GM21619 (cell line): ENCODE data around the gene CPLANE1.
"Not testable (repeated sequence)": the region's sequence is repeated elsewhere in the genome, so short reads cannot be mapped to it uniquely, and the experiment has no call there.

Experiments
- ATAC-seq: cut with Tn5 transposase; IDR thresholded peaks from one replicate; pipeline ENCODE4 v1.9.1; 2021; ENCODE audit not compliant: unreplicated experiment

CPLANE1 gene

DNA sequence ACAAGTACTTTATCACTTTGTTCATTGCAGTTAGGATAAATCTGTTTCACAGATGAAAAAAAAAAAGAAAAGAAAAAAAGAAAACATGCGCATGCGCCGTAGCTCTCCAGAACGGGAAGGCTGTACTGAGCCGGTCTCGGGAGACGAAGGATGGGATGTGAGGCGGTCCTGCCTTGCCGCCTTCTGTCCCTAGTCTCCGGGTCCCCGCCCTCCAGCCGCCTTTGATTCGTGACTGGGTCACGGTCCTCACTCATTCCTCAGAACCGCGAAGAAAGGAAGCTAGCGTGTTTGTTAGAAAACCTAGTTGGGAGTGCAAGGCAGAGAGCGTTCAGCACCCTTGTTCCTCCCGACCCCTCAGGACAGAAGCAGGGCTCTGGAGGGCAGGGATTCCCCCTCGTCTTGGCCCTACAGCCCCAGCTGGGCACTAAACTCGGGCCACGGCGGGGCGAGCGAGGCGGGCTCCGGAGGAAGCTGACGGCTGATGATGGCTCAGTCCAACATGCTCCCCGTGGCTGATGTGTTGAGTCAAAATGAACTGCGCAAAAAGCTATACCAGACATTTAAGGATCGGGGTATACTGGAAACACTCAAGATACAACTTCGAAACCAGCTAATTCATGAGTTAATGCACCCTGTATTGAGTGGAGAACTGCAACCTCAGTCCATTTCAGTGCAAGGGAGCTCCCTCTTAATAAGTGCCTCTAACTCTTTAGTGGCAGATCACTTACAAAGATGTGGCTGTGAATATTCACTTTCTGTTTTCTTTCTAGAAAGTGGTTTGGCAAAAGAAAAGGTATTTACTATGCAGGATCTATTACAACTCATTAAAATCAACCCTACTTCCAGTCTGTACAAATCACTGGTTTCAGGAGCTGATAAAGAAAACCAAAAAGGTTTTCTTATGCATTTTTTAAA lies 40.0 kb downstream of the CPLANE1 start:
- ATAC-seq: no peak

DNA sequence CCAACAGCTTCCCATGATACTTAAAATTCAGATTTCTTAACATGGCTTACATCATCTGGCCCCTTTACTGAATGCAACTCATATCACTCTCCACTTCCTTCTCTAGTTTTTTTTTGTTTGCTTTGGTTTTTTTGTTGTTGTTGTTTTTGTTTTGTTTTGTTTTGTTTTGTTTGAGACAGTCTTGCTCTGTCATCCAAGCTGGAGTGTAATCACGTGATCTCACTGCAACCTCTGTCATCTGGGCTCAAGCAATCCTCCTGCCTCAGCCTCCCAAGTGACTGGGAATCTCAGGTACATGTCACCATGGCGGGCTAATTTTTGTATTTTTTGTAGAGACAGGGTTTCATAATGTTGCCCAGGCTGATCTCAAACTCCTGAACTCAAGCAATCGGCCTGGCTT lies 41.4 kb downstream of the CPLANE1 start:
- no peak for ATAC-seq

DNA sequence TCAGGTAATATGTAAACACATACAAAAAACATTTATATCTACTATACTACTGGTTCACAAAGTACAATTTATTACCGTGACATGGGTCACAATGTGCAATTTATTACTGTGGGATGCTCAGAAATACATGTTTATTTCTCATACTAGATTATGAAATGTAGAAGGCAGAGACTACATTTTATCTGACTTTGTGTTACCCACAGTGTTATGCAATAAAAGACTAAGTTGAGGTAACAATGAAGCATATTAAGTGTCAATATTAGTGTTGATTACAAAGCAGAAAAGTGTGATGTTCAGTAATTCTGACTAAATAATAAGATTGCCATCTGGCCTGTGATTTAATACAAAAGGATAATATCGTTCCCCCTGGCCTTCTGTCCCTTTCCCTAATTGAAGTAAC lies 42.4 kb downstream of the CPLANE1 start:
- no peak for ATAC-seq

DNA sequence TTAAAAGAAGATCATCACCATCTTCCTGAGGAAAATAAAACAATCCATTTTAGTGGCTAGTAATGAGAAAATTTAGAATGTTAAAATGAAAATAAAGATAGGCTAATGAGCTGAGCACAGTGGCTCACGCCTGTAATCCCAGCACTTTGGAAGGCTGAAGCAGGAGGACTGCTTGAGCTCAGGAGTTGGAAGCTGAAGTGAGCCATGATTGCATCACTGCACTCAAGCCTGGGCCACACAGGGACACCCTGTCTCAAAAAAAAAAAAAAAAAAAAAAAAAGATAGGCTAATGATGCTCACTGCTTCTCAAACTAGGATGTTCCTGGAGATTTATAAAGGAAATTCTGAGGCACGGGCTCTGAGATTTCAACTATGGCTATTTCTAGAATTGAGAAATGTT lies 50.3 kb downstream of the CPLANE1 start:
- ATAC-seq: no peak

DNA sequence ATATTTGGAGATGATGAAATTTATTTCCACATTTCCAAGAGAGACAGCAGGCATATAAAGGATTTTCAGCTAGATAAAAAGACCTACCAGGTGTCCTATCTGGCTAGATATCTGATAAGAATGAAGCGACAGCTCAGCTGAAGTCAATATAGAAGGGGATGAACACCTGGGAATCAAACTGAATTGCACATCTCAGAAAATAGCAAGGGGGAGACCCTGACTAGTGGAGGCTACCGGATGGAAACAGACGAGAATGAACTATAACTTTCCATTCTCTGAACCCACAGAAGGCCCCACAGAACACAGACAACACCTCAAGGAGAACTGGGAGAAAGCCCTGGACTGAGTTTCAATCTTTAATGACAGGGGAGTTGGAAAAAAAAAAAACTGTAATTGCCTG lies 51.1 kb downstream of the CPLANE1 start:
- ATAC-seq: peak; percentile 45

DNA sequence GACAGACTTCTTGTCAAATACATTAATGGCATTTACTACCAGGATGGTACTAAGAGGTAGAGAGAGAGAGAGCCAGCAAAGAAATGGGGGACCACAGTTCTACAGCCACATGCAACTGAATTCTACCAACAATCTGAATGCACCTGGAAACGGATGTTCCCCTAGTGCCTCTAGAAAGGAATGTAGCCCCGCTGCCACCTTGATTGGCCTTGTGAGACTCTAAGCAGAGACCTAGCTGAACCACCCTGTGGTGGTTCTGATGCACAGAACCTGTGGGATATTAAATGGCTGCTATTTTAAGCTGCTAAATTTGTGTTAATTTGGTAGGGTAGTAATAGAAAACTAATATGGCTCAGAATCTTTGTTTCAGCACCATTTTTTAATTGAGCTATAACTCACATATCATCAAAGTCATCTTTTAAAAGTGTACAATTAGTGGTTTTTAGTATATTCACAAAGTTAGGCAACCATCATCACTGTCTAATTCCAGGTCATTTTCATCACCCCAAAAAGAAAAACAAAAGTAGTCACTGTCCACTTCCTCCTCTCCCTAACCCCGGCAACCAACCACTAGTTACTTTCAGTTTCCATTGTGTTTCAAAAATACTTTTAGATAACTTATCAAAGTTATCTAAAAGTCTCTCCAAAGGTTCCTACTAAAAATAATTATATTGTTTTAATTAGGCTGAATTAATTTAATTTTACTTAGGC lies 51.7 kb downstream of the CPLANE1 start:
- ATAC-seq: peak; percentile 84

DNA sequence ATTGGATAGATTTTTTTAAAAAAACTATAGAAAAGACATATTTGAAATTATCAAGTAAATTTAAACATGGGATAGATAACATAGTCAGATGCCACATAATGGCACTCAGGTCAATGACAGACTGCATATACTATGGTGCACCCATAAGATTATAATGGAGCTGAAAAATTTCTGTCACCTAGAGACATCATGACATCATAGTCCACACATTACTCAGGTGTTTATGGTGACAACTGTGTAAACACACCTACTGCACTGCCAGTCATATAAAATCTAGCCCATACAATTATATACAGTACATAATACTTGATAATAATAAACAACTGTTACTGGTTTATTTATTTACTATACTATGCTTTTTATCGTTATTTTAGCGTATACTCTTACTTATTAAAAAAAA lies 58.6 kb downstream of the CPLANE1 start:
- ATAC-seq: no peak

DNA sequence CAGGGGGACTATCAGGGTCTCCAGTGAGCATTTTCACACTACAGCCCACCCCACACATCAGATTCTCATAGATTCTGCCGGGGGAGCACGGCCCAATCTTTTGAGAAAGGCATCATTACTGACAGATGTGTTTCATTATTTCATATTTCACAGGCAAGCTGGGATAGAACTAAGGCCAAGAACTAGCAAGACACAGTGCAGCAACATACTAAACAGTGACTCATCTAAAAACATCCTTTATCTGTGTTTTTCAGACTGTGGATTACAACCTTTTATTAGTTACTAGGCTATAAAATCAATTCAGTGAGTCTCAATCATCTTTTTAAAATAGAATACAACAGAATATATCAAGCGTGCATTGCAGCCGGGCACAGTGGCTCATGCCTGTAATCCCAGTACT lies 59.8 kb downstream of the CPLANE1 start:
- ATAC-seq: no peak

DNA sequence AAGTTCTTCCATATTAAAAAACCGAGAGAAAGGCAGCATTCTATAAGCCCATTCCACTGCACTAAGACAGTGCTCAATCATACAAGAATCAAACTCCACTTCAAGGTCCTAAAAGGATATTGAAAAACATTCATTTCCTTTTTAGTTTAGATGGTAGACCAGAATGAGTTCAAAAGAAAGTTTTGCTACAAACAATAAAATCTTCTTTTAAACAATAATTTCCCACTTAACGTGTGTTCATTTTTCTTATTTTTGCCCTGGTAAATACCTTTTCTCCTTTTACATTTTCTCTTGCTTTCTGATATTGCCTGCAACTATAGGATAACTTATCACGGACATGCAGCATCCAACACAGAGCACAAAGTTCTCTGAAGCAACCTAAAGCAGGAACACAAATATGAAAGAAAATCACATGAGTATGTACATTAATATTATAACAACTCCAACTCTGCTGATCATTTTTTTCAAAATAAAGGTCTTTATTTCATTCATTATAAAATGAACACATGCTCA lies 61.7 kb downstream of the CPLANE1 start:
- no peak for ATAC-seq

DNA sequence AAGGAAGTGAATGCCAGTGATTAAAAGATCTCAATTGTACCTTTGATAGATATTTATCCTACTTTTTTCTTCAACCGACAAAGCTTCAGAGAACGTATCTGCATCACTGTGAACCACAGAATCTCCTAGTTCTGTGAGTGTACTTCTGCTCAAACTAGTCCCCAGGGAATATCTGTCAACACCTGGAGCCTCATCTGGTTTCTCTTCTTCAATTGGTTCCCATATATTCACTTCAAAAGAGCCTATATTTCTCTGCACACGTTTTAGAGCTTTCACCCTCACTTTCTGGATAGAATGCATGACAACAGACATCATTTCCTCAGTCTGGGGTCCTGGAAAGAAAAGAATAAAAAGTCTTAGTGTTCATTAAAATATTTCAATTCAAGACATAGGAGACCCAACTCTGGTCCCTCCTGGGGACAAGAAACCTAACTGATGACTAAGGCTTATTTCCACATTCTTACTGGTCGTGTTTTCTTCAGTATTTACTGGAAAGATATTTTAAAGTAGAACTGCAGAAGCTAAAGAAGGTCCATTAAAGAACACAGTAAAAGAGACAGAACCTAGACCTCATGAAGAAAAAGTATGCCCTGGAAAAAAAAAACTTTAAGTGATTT lies 64.3 kb downstream of the CPLANE1 start:
- peak; percentile 95 for ATAC-seq

DNA sequence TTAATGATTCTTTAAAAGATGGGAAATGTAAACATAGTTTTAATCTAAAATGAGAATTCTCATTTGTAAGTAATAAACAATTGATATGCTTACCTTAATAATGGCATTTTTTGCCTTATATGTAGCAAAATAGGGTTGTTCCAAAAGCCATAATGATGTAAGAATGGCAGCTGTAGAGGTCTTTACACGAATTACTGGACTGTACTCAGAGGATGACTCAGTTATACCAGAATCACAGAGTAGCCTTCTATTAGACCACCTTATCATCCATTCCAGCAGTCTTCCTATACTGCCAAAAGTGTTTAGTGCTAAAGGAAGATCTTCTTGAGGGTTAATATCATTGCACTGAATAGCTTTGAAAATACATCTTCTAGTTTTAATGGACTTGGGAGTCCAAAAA lies 66.5 kb downstream of the CPLANE1 start:
- no peak for ATAC-seq

DNA sequence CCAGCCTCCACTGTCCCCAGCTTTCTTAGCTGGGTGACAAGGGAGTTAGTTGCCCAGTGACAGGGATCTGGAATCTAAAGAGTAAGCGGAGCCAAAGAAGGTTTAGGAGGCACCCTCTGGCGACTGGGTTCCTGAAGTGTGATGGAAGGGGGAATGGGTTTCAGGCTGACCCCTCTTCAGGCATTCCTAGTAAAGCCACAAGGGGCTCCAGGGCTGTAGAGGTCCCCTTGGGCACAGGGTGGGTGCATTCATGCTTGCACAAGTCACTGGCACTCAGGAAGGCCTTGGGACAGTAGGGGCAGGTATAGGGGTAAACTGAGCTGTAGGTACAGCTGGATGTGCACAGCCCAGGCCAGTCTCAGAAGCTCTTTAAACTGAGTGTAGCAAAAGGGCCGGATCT lies 74.2 kb downstream of the CPLANE1 start:
- ATAC-seq: no peak

DNA sequence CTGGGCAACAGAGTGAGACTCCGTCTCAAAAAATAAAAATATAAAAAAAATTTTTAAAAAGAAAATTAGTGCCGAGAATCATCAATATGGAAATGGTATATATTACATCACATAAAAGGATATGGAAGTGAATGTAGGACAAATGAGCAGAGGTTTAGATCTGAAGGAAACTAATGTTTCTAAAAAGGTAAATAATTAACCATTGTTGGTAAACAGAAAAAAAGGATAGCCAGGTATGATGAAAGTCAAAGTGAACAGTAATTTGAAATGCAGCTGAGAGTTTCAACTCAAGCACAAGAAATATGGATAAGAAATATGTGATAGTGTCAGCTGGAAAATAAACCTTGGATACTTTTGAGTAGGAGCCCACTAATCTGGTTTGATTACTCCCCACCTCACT lies 76.2 kb downstream of the CPLANE1 start:
- ATAC-seq: no peak

DNA sequence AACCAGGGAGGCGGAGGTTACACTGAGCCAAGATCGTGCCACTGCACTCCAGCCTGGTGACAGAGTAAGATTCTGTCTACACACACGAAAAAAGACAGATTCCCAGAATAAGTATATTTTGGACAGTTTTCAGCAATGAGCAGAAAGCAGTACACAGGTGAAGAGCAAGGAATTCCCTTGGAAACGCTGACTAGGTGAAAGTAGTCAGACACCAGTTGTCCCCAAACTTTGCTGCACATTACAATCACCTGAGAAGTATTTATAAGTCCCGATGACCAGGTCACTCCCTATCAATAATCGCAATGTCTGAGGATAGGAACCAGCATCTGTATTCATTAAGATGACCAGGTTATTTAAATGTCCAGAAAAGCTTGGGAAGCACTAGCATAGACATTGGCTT lies 78.3 kb downstream of the CPLANE1 start:
- ATAC-seq: no peak

DNA sequence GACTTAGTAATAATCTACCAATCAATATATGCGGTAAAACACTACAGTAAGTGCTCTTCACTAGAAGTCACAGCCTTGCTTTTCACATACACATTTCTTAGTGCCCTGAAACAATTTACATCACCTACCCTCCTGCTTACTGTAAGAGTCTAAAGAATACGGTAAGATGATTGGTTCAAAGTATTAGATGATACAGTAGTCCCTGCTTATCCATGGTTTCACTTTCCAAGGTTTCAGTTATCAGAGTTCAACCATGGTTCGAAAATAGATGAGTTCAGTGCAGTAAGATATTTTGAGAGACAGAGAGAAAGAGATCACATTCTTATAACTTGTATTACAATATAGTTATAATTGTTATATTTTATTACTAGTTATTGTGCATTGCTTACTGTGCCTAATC lies 83.0 kb downstream of the CPLANE1 start:
- no peak for ATAC-seq

DNA sequence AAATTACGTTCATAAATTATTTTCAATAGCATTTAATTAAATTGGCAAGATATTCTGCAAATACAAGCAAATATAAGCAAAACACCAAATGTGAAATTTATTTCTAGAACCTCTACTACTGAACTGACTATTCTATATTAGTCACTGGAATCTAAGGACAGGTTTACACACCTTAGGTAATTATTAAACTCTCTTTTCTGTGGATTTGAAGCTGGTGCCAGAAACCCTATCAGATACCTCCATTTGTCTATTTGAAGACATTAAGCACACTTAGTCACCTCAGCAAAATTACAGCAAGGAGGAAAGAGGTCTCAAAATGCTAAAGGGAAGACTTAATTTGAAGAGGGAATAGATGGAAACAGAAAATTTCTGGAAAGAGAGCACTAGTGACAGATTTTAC lies 83.4 kb downstream of the CPLANE1 start:
- no peak for ATAC-seq

DNA sequence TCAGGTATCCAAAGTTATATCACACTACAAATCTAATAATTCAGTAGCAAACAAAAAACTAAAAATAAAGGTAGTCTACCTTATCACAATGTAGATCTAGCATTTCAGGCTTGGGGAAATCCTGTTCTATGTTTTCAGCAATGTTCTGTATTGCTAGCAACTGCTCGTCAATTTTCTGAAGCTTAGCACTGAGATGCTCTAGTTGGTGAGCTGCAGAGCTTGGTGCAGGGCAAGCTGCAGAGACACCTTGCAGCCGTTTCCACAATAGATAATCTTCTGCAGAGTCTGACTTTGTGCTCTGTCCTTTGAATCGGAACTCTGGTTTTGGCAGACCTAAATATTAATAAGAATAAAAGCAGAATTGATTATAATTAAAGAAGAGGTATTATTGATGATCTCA lies 95.5 kb downstream of the CPLANE1 start:
- ATAC-seq: no peak

DNA sequence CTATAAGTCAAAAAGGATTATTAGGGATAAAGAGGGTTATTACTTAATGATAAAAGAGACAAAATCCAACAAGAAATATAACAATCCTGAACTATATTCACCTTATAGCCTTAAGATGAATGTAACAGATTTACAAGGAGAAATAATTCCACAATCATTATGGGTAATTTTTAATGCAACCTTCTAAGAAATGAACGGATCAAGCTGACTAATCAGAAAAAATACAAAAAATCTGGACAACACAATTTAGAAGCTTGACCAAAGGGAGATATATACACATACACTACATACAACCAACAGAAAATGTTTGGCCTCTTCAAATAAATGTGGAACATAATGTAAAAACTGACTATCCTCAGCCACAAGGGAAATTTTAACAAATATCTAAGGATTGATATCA lies 102.3 kb downstream of the CPLANE1 start:
- ATAC-seq: no peak

DNA sequence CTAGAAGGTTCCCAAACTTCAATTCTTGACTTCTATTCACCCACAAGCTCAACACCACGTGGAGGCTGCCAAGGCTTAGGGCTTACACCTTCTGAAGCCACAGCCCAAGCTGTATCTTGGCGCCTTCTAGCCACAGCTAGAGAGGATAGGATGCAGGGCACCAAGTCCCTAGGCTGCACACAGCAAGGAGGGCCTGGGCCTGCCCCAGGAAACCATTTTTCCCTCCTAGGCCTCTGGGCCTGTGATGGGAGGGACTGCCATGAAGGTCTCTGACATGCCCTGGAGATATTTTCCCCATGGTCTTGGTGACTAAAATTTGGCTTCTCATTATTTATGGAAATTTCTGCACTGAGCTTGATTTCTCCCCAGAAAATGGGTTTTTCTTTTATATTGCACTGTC lies 112.5 kb downstream of the CPLANE1 start:
- ATAC-seq: no peak

DNA sequence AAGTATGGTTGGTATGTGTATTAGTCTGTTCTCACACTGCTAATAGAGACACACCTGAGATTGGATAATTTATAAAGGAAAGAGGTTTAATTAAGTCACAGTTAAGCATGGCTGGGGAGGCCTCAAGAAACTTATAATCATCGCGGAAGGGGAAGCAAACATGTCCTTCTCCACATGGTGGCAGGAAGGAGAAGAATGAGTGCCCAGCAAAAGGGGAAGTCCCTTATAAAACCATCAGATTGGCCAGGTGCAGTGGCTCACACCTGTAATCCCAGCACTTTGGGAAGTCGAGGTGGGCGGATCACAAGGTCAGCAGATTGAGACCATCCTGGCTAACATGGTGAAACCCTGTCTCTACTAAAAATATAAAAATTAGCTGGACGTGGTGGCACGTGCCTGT lies 113.9 kb downstream of the CPLANE1 start:
- not testable (repeated sequence) for ATAC-seq

DNA sequence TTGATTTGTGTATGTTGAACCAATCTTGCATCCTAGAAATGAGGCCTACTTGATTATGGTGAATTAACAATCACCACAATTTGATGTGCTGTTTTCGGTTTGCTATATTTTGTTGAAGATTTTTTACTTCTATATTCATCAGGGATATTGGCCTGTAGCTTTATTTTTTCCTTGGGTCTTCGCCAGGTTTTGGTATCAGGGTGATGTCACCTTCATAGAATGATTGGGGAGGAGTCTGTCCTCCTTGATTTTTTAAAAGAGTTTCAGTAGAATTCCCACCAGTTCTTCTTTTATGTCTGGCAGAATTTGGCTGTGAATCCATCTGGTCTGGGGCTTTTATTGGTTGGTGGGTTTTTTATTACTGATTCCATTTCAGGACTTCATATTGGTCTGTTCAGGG lies 115.2 kb downstream of the CPLANE1 start:
- ATAC-seq: no peak

DNA sequence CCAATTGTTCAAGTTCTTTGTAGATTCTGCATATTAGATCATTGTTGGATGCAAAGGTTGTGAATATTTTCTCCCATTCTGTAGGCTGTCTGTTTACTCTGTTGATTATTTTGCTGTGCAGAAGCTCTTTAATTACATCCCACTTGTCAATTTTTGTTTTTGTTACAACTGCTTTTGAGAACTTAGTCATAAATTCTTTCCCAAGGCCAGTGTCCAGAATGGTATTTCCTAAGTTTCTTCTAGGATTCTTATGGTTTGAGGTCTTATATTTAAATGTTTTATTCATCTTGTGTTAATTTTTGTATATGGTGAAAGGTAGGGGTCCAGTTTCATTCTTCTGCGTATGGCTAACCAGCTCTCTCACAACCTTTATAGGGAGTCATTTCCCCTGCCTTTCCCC lies 116.5 kb downstream of the CPLANE1 start:
- ATAC-seq: no peak
